ENCODE results near the gene COBL. TPM values are rescaled to one million over a fixed set of nuclear protein-coding genes. Genes with fewer than 3 reads are reported as not detected.

Gene COBL
- total and polyA plus RNA-seq, 2 experiments from 2014 or later, result 0.07 to 0.69 TPM

DNA sequence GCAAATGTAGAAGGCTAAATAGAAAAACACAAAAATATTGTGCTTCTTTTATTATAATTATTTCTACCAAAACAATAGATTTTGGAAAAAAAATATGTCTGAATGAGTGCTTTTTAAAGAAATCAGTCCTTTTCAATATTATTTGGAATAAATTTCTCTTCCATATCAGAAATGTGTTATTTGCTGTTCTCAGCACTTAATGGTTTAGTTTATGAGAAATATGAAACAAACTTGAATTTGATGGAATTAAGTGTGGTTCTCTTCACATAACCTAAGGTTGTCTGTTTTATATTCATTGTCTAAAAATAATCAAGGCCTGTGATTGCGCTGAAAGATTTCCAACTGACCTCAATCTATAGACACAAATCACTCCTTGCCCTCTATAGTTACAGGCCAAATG lies 203.0 kb downstream of the COBL start:
- Histone ChIP-seq H3K9me3 (ENCODE audit: low read depth) (no peaks in the 10 kb centered on the region), H3K4me1 (ENCODE audit: low read depth) (no peaks in the 10 kb centered on the region), H3K27me3 (peaks cover 6% of the 10 kb centered on the region), H3K4me3 (no peak overlapping the region), H3K36me3 (no peaks in the 10 kb centered on the region), H3K27ac (no peak overlapping the region)
- TF ChIP-seq, protein P1, sequence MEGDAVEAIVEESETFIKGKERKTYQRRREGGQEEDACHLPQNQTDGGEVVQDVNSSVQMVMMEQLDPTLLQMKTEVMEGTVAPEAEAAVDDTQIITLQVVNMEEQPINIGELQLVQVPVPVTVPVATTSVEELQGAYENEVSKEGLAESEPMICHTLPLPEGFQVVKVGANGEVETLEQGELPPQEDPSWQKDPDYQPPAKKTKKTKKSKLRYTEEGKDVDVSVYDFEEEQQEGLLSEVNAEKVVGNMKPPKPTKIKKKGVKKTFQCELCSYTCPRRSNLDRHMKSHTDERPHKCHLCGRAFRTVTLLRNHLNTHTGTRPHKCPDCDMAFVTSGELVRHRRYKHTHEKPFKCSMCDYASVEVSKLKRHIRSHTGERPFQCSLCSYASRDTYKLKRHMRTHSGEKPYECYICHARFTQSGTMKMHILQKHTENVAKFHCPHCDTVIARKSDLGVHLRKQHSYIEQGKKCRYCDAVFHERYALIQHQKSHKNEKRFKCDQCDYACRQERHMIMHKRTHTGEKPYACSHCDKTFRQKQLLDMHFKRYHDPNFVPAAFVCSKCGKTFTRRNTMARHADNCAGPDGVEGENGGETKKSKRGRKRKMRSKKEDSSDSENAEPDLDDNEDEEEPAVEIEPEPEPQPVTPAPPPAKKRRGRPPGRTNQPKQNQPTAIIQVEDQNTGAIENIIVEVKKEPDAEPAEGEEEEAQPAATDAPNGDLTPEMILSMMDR (IDR thresholded peaks at IDR 0.05; ENCODE audit: low read depth, low read length), result no peak
- no peak for DNase-seq (ENCODE audit: low read depth in 1 of 2, low spot score in 1 of 2)

DNA sequence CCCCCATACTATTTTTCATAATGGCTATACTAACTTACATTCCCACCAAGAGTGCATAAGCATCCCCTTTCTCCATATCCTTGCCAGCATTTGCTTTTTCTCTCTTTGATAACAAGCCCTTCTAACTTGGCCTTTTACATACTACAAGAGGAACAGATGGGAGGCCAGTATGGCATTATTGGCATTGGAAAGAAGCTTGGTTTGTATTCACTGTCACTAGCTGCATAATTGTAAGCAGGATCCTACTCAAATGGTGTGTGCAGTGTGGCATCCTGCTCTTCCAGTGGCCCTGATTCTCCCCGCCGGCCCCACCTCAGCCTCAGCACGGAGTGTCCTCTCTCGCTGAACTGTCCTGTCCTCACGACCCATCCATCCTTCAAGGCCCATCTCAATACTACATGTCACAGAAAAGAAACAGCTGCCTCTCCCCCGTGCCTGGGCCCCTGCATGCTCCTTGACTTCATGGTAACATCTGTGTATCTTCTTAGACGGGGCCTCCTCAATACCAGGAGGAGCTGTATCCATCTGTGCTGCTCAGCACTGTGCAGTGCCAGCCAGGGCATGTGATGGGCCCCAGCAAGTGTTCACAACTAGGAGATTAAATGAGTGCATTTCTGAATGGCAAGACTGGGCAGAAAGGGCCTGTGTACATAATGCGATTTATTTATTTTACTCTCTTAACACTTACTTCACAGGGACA lies 205.2 kb downstream of the COBL start:
- DNase-seq (ENCODE audit: low read depth in 1 of 2, low spot score in 1 of 2), result no peak
- no peaks in the 10 kb centered on the region for H3K4me1 ChIP-seq (ENCODE audit: low read depth)
- H3K9me3 ChIP-seq (ENCODE audit: low read depth), result no peaks in the 10 kb centered on the region
- TF ChIP-seq, protein P1 (IDR thresholded peaks at IDR 0.05; ENCODE audit: low read depth, low read length), result no peak
- no peak overlapping the region for H3K4me3 ChIP-seq
- H3K27ac ChIP-seq, result no peak overlapping the region
- H3K27me3 ChIP-seq, result no peaks in the 10 kb centered on the region
- no peaks in the 10 kb centered on the region for H3K36me3 ChIP-seq

DNA sequence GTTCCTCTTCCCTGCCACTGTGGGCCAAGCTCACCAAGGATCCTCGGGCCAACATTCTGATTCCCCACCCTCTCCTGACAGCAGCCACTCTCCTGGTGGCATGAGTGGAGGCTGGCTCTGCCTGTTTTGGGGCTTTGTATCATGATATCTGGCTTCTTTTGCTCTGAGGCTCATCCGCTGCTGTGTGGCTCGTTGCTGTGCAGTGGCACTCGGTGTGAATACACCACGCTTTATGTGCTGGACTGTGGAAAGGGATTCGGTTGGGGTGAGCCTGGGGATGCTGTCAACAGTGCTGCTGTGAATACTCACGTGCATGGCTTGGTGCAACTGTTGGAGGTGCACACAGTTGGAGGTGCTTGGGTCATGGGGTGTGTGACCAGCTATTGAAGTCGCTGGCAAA lies 208.5 kb downstream of the COBL start:
- no peaks in the 10 kb centered on the region for H3K36me3 ChIP-seq
- no peaks in the 10 kb centered on the region for H3K9me3 ChIP-seq (ENCODE audit: low read depth)
- TF ChIP-seq, protein P1 (IDR thresholded peaks at IDR 0.05; ENCODE audit: low read depth, low read length), result no peak
- no peak for DNase-seq (ENCODE audit: low read depth in 1 of 2, low spot score in 1 of 2)
- H3K4me1 ChIP-seq (ENCODE audit: low read depth), result no peaks in the 10 kb centered on the region
- H3K4me3 ChIP-seq, result no peak overlapping the region
- no peak overlapping the region for H3K27ac ChIP-seq
- H3K27me3 ChIP-seq, result no peaks in the 10 kb centered on the region

DNA sequence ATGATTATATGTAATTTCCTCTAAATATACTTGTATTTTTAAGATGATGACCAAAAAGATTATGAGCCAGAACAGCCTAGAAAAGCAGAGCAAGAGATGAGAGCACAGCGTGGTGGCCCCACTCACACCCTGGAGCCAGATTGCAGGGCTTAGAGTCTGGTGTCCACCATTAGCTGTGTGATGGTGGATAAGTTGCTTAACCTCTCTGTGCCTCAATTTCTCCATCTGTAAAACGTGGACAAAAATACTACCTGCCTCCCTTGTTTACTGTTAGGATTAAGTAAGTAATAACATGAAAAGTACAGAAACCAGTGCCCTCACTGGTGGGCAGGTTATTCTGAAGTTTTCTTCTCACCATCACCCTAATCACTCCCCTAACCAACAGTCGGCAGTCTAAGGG lies 212.3 kb downstream of the COBL start:
- DNase-seq (ENCODE audit: low read depth in 1 of 2, low spot score in 1 of 2), result no peak
- Histone ChIP-seq H3K4me1 (ENCODE audit: low read depth) (no peaks in the 10 kb centered on the region), H3K36me3 (no peaks in the 10 kb centered on the region), H3K4me3 (no peak overlapping the region), H3K27me3 (no peaks in the 10 kb centered on the region), H3K27ac (no peak overlapping the region), H3K9me3 (ENCODE audit: low read depth) (no peaks in the 10 kb centered on the region)
- TF ChIP-seq, protein P1 (IDR thresholded peaks at IDR 0.05; ENCODE audit: low read depth, low read length), result no peak

DNA sequence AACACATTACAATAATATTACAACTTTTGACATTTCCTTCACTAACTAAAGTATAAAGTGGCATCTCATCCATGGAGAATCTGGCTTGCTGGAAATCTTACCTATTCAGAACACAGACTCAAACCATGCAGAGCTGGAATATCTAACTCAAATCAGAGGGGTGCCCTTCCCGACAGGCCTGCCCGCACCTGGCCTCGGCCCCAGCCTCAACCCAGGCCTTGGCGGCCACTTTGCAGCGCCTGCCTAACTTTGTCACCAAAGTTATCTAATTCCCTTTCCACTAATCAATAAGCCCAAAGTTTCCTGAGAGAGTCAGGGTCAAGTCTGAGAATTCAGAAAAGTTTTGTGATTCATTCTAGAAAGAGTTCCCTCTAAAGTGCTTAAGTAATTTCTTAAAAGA lies 212.9 kb downstream of the COBL start:
- DNase-seq (ENCODE audit: low read depth in 1 of 2, low spot score in 1 of 2), result no peak
- H3K9me3 ChIP-seq (ENCODE audit: low read depth), result no peaks in the 10 kb centered on the region
- H3K27me3 ChIP-seq, result no peaks in the 10 kb centered on the region
- no peak overlapping the region for H3K27ac ChIP-seq
- H3K4me1 ChIP-seq (ENCODE audit: low read depth), result no peaks in the 10 kb centered on the region
- H3K4me3 ChIP-seq, result no peak overlapping the region
- H3K36me3 ChIP-seq, result no peaks in the 10 kb centered on the region
- TF ChIP-seq, protein P1 (IDR thresholded peaks at IDR 0.05; ENCODE audit: low read depth, low read length), result no peak
